Breast epithelium (tissue), 4 donors: Measurements from ENCODE around the gene KAT8. TPM values are rescaled to one million over a fixed set of nuclear protein-coding genes. Genes with fewer than 3 reads are reported as not detected.
A peak's percentile ranks its signal among the peaks of the same experiment; 100 is the strongest.

ENCODE experiments used
- DNase-seq, 2 donors: peaks; one replicate each; pipeline ENCODE4 v3.0.0-alpha.2; 2019; ENCODE audit warnings: low spot score in 2 of 2
- H3K27ac ChIP-seq, 2 donors: fragments of 200-600 bp; sonication (generic) in 1 of 2; one replicate each; pipeline ENCODE4 v1.5.1; 2016 to 2019; ENCODE audit warnings: mild to moderate bottlenecking in 1 of 2
- H3K27me3 ChIP-seq, 2 donors: fragments of 200-600 bp; sonication (generic) in 1 of 2; one replicate each; pipeline versions ENCODE4 v1.5.1 to v1.6.0; 2017 to 2019; ENCODE audit warnings: control low read depth in 1 of 2, mild to moderate bottlenecking in 1 of 2
- H3K36me3 ChIP-seq: fragments of 200-600 bp; one replicate; pipeline ENCODE4 v1.5.1; 2019
- H3K4me1 ChIP-seq, 2 donors: fragments of 200-600 bp; sonication (generic); one replicate each; pipeline ENCODE4 v1.5.1; 2016 to 2019; ENCODE audit warnings: control low read depth in 1 of 2
- H3K4me3 ChIP-seq, 3 donors: fragments of 200-600 bp; sonication (generic); 1 replicate in 2 of 3; 2 replicates in 1 of 3; pipeline ENCODE4 v1.5.1; 2016 to 2019; ENCODE audit warnings: mild to moderate bottlenecking in 3 of 3, moderate library complexity in 2 of 3
- H3K9me3 ChIP-seq, 2 donors: fragments of 200-600 bp; sonication (generic) in 1 of 2; one replicate each; pipeline ENCODE4 v1.5.1; 2016 to 2019; ENCODE audit warnings: control low read depth in 1 of 2
- CTCF ChIP-seq, 3 donors: fragments of 450-650 bp; IDR thresholded peaks; one replicate each; pipeline ENCODE4 v1.5.1; 2016 to 2017; ENCODE audit warnings: antibody characterized with exemption in 3 of 3, mild to moderate bottlenecking in 3 of 3, moderate library complexity in 3 of 3
- POLR2A ChIP-seq: fragments of 450-650 bp; IDR thresholded peaks from one replicate; pipeline ENCODE4 v1.6.1; 2016; ENCODE audit warnings: antibody characterized with exemption, mild to moderate bottlenecking, moderate library complexity
- POLR2AphosphoS5 ChIP-seq, 3 donors: sonication (generic); formaldehyde crosslinking; IDR thresholded peaks; one replicate each; pipeline ENCODE4 v1.6.1; 2017; ENCODE audit warnings: antibody characterized with exemption in 3 of 3
- intact Hi-C: fragments of 100-400 bp; cut with DNase I; formaldehyde crosslinking; loops from one replicate; pipeline ENCODE4 v1.15.1; 2023; ENCODE audit warnings: low total_unique reads
- total RNA-seq, 3 donors: library from RNA; depleted of rRNA; stranded (reverse); fragments of >200 nt; gene quantifications; one replicate each; pipeline ENCODE4 v1.1.0, GENCODE V29; 2016

The KAT8 gene
- total RNA-seq, 3 donors from 2014 or later = 53.6 to 85.0 (median 67.8) TPM

GRCh38 chr16:31090540-31090939 is 26.9 kb upstream of the KAT8 start:
- intact Hi-C loops = no loop called here
- Histone ChIP-seq H3K27ac (no peak overlapping the region), H3K27me3 (no peaks in the 10 kb centered on the region), H3K4me3 (no peak overlapping the region), H3K36me3 (no peaks in the 10 kb centered on the region), H3K4me1 (peaks cover 0 to 5% of the 10 kb centered on the region in 2 donors), H3K9me3 (no peaks in the 10 kb centered on the region)
- no peak for TF ChIP-seq CTCF (IDR thresholded peaks at IDR 0.05)
- no peak for TF ChIP-seq POLR2A
- no peak for TF ChIP-seq POLR2AphosphoS5 (IDR thresholded peaks at IDR 0.05)
- no peak for DNase-seq

- H3K36me3 ChIP-seq = no peaks in the 10 kb centered on the region
- no peak for DNase-seq
- H3K4me3 ChIP-seq = no peak overlapping the region
- TF ChIP-seq POLR2A (no peak), POLR2AphosphoS5 (IDR thresholded peaks at IDR 0.05) (no peak), CTCF (IDR thresholded peaks at IDR 0.05) (no peak)
- H3K9me3 ChIP-seq = no peaks in the 10 kb centered on the region
- no peak overlapping the region for H3K27ac ChIP-seq
- intact Hi-C loops = no loop called here
- peaks cover 0 to 5% of the 10 kb centered on the region in 2 donors for H3K4me1 ChIP-seq
- H3K27me3 ChIP-seq = no peaks in the 10 kb centered on the region
Measured at GRCh38 chr16:31092330-31092729, 25.1 kb upstream of the KAT8 start.

- H3K4me3 ChIP-seq = peak overlapping the region; percentile 80 to 89 (median 83)
- H3K27ac ChIP-seq = no peak overlapping the region
- H3K9me3 ChIP-seq = no peaks in the 10 kb centered on the region
- TF ChIP-seq POLR2A = no peak
- no peak for TF ChIP-seq POLR2AphosphoS5 (IDR thresholded peaks at IDR 0.05)
- TF ChIP-seq CTCF (IDR thresholded peaks at IDR 0.05) = no peak
- peaks cover 0 to 5% of the 10 kb centered on the region in 2 donors for H3K4me1 ChIP-seq
- intact Hi-C loops = no loop called here
- DNase-seq = no peak
- no peaks in the 10 kb centered on the region for H3K27me3 ChIP-seq
- H3K36me3 ChIP-seq = no peaks in the 10 kb centered on the region
Measured at GRCh38 chr16:31093132-31093703, 24.2 kb upstream of the KAT8 start.

- Histone ChIP-seq H3K27ac (peak overlapping the region; percentile 79 to 90), H3K4me1 (peaks cover 0 to 5% of the 10 kb centered on the region in 2 donors), H3K9me3 (no peaks in the 10 kb centered on the region), H3K36me3 (no peaks in the 10 kb centered on the region), H3K27me3 (no peaks in the 10 kb centered on the region), H3K4me3 (peak overlapping the region; percentile 80 to 89 (median 83))
- DNase-seq = no peak
- TF ChIP-seq CTCF (IDR thresholded peaks at IDR 0.05) (no peak), POLR2A (no peak), POLR2AphosphoS5 (IDR thresholded peaks at IDR 0.05) (no peak)
- intact Hi-C loops = no loop called here
Measured at GRCh38 chr16:31094088-31094423, 23.4 kb upstream of the KAT8 start.

GRCh38 chr16:31094424-31095120 is 22.9 kb upstream of the KAT8 start, which contains the start of gene VKORC1:
VKORC1 (minus strand) TSS chr16:31094797; CDS start chr16:31094729, 68 bp downstream.
- peaks cover 0 to 5% of the 10 kb centered on the region in 2 donors for H3K4me1 ChIP-seq
- intact Hi-C loops = no loop called here
- H3K27ac ChIP-seq = peak within 1 kb of the TSS; percentile 79 to 90
- no peaks in the 10 kb centered on the region for H3K9me3 ChIP-seq
- peak within 1 kb of the TSS; percentile 80 to 89 (median 83) for H3K4me3 ChIP-seq
- peak; percentile 93 for DNase-seq
- TF ChIP-seq POLR2AphosphoS5 (IDR thresholded peaks at IDR 0.05) (peak in 2 of 3 donors; percentile 68 to 73), POLR2A (no peak)
- no peaks in the 10 kb centered on the region for H3K27me3 ChIP-seq
- no peaks in the 10 kb centered on the region for H3K36me3 ChIP-seq
